ENCODE measurements around the gene PPP2R5D. TPM values are rescaled to one million over a fixed set of nuclear protein-coding genes. Genes with fewer than 3 reads are reported as not detected.

PPP2R5D gene
- total RNA-seq, 4 donors from 2014 or later: 35.1 to 51.9 (median 41.6) TPM

DNA sequence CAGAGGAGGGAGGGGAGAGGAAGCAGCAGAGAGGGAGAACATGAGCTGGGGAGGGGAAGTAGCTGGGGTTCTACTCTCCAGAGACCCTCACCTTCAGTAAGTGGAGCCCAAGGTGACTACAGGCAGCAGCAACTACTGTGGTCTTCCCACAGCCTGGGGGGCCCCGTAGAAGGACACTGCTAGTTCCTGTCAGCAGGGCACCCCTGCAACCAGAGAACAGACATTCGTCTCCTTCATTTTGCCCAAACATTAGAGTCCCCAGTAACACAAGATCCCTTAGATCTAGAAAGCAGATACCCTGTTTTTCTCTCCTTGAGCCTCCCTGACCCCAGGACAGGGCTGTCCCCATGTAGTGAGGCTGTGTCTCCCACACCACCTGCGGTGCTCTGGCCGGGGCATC is 15.6 kb upstream of the PPP2R5D start:
- H3K27me3 ChIP-seq: no peaks in the 10 kb centered on the region
- 100% methylated on average over 2 of the region's 4 CpGs for WGBS
- peaks cover 46% of the 10 kb centered on the region for H3K36me3 ChIP-seq
- no peak overlapping the region for H3K27ac ChIP-seq
- no peak for DNase-seq (ENCODE audit: low spot score in 2 of 2)
- no peak overlapping the region for H3K4me3 ChIP-seq
- TF ChIP-seq POLR2A (IDR thresholded peaks at IDR 0.05) (no peak), POLR2AphosphoS5 (IDR thresholded peaks at IDR 0.05) (no peak), EP300 (IDR thresholded peaks at IDR 0.05) (no peak)
- TF ChIP-seq, protein P1, sequence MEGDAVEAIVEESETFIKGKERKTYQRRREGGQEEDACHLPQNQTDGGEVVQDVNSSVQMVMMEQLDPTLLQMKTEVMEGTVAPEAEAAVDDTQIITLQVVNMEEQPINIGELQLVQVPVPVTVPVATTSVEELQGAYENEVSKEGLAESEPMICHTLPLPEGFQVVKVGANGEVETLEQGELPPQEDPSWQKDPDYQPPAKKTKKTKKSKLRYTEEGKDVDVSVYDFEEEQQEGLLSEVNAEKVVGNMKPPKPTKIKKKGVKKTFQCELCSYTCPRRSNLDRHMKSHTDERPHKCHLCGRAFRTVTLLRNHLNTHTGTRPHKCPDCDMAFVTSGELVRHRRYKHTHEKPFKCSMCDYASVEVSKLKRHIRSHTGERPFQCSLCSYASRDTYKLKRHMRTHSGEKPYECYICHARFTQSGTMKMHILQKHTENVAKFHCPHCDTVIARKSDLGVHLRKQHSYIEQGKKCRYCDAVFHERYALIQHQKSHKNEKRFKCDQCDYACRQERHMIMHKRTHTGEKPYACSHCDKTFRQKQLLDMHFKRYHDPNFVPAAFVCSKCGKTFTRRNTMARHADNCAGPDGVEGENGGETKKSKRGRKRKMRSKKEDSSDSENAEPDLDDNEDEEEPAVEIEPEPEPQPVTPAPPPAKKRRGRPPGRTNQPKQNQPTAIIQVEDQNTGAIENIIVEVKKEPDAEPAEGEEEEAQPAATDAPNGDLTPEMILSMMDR (IDR thresholded peaks at IDR 0.05): no peak
- no peaks in the 10 kb centered on the region for H3K9me3 ChIP-seq
- H3K4me1 ChIP-seq: no peaks in the 10 kb centered on the region

DNA sequence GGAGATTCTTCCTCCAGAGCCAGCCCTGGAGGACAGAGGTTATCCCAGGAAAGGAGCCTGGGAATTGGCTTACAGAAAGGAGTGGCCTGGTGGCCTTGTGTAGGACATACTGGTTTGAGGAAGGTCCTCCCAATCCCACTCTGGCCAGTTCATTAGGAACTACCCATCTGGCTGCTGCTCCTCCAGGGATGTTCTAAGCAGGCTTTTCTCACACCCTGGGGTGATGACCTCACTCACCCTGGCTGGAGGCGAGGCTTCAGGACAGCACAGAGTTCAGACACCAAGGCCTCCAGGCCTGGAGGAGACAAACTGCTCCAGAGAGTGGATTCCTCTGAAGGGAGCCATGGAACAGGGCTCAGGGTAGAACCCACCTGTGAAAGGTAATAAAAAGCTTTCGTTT is 14.9 kb upstream of the PPP2R5D start:
- TF ChIP-seq, protein P1 (IDR thresholded peaks at IDR 0.05): no peak
- TF ChIP-seq POLR2A (IDR thresholded peaks at IDR 0.05) (no peak), EP300 (IDR thresholded peaks at IDR 0.05) (no peak), POLR2AphosphoS5 (IDR thresholded peaks at IDR 0.05) (no peak)
- Histone ChIP-seq H3K27me3 (no peaks in the 10 kb centered on the region), H3K36me3 (peaks cover 39% of the 10 kb centered on the region), H3K27ac (no peak overlapping the region), H3K4me3 (no peak overlapping the region), H3K4me1 (no peaks in the 10 kb centered on the region), H3K9me3 (no peaks in the 10 kb centered on the region)
- 93% methylated on average over 2 of the region's 2 CpGs for WGBS
- no peak for DNase-seq (ENCODE audit: low spot score in 2 of 2)

DNA sequence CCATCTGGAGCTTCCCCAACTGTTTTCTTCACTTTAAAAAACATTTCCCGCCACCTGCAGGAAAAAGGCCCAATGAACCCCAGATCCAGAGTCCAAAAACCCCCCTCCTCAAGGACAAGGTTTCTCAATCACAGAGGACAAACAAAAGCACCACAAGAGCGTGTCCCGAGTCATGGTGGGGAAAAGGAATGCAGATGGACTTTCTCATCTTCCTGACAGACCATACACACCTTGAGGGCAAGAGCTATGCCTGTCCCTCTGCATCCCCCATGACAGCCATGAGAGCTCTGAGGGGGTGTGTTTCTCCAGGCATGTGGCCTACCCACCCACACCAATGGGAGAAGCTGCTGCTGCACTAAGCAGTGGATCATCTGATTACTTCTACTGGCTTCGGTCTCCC is 14.4 kb upstream of the PPP2R5D start:
- 92% methylated on average over 4 of the region's 4 CpGs for WGBS
- Histone ChIP-seq H3K27me3 (no peaks in the 10 kb centered on the region), H3K4me1 (no peaks in the 10 kb centered on the region), H3K9me3 (no peaks in the 10 kb centered on the region), H3K36me3 (peaks cover 34% of the 10 kb centered on the region), H3K4me3 (no peak overlapping the region), H3K27ac (no peak overlapping the region)
- DNase-seq (ENCODE audit: low spot score in 2 of 2): no peak
- no peak for TF ChIP-seq POLR2A (IDR thresholded peaks at IDR 0.05)
- no peak for TF ChIP-seq POLR2AphosphoS5 (IDR thresholded peaks at IDR 0.05)
- no peak for TF ChIP-seq EP300 (IDR thresholded peaks at IDR 0.05)
- TF ChIP-seq, protein P1 (IDR thresholded peaks at IDR 0.05): no peak

DNA sequence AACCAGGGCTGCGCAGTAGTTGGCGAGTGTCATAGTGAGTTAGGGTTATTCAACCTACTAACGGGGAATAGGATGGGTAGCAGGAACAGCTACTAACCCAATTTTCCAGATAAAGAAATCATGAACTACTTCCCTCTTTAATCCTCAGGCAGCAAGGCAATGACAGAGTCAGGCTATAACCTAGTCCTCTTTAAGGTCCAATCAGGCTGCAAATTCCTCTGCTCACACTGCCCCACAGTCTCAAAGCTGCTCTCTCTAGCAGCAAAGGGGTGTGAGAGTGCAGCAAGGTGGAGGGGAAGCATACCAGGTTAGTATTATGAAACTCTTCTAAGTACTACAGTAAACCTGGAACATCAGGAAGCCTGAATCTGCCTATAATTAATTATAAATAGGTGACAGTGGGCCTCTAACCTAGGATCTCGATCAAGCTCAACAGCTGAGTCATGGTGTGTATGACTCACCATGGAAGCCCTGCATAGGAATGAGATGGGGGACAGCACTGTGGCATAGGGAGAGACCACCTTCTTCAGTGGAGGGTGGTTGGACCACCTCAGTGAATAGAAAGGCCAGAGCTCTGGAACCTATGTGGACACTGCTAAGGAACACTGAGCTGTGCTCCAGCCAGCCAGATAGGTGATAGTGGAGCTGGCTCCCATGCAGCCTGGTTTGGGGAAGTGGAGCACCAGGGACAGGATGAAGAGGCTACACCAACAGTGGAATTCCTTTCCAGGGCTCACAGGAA is 13.3 kb upstream of the PPP2R5D start:
- 74% methylated on average over 4 of the region's 4 CpGs for WGBS
- Histone ChIP-seq H3K27ac (no peak overlapping the region), H3K4me3 (no peak overlapping the region), H3K9me3 (no peaks in the 10 kb centered on the region), H3K27me3 (no peaks in the 10 kb centered on the region), H3K36me3 (peaks cover 23% of the 10 kb centered on the region), H3K4me1 (peaks cover 3% of the 10 kb centered on the region)
- TF ChIP-seq, protein P1 (IDR thresholded peaks at IDR 0.05): no peak
- TF ChIP-seq POLR2AphosphoS5 (IDR thresholded peaks at IDR 0.05) (no peak), EP300 (IDR thresholded peaks at IDR 0.05) (no peak), POLR2A (IDR thresholded peaks at IDR 0.05) (no peak)
- DNase-seq (ENCODE audit: low spot score in 2 of 2): no peak

DNA sequence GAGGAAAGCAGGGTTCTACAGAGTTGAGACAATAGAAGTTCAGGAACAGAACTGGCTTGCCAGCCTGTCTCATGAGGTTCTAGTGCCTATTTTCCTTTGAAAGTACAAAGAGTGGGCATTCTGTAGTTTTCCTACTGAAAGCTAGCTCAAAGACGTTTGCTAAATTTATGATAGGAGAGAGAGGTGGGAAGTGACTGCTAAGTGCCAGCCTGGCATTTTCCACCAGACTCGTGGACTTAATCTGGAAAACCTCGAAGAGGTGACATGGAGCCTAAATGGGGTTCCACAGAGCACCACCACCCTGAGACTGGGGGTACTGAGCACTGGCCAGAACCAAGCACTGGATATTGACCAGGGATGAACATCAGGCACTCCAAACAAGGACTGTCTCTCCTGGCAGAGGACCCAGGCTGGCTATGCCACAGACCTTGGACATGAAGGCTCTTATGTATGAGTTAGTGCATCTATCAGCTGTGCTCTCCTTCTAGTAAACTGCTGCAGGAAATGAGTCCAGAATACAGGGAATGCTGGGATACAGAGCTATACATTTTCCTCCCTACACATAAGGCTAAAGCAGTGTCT is 12.5 kb upstream of the PPP2R5D start:
- no peaks in the 10 kb centered on the region for H3K27me3 ChIP-seq
- H3K9me3 ChIP-seq: no peaks in the 10 kb centered on the region
- DNase-seq (ENCODE audit: low spot score in 2 of 2): no peak
- H3K4me1 ChIP-seq: peaks cover 3% of the 10 kb centered on the region
- no peak for TF ChIP-seq EP300 (IDR thresholded peaks at IDR 0.05)
- TF ChIP-seq, protein P1 (IDR thresholded peaks at IDR 0.05): no peak
- TF ChIP-seq POLR2A (IDR thresholded peaks at IDR 0.05): no peak
- no peak overlapping the region for H3K27ac ChIP-seq
- H3K36me3 ChIP-seq: peaks cover 17% of the 10 kb centered on the region
- H3K4me3 ChIP-seq: no peak overlapping the region
- 91% methylated on average over 3 of the region's 3 CpGs for WGBS
